GM23338 (cell line): ENCODE measurements around the gene RBAK. TPM values are rescaled to one million over a fixed set of nuclear protein-coding genes. Genes with fewer than 3 reads are reported as not detected.

Experiments used
- ATAC-seq: fragments of 200-7000 bp; cut with Tn5 transposase; 3 replicates; pipeline ENCODE4 v1.9.1; 2020
- DNase-seq: peaks from one replicate; pipeline ENCODE4 v3.0.0-alpha.2; 2015; ENCODE audit warnings: low spot score
- H2AFZ ChIP-seq: fragments of 200-600 bp; sonication (generic); 2 replicates; pipeline ENCODE4 v1.8.0; 2016; ENCODE audit warnings: antibody characterized with exemption, mild to moderate bottlenecking, moderate library complexity
- H3F3A ChIP-seq: fragments of 200-600 bp; sonication (generic); replicated peaks from 2 replicates; pipeline ENCODE4 v1.8.0; 2017; ENCODE audit warnings: antibody characterized with exemption, mixed run types, low read depth
- H3K27ac ChIP-seq: fragments of 200-600 bp; sonication (generic); 2 replicates; pipeline ENCODE4 v1.6.1; 2016; ENCODE audit warnings: low read depth
- H3K27me3 ChIP-seq: fragments of 200-600 bp; sonication (generic); 2 replicates; pipeline ENCODE4 v1.8.0; 2016; ENCODE audit warnings: mild to moderate bottlenecking, mixed run types, moderate library complexity; ENCODE audit not compliant: insufficient read depth
- H3K36me3 ChIP-seq: fragments of 200-600 bp; sonication (generic); 2 replicates; pipeline ENCODE4 v1.8.0; 2016; ENCODE audit warnings: mild to moderate bottlenecking; ENCODE audit not compliant: insufficient read depth
- H3K4me1 ChIP-seq: fragments of 200-600 bp; sonication (generic); 2 replicates; pipeline ENCODE4 v1.8.0; 2016; ENCODE audit warnings: mild to moderate bottlenecking, moderate library complexity; ENCODE audit not compliant: insufficient read depth
- H3K4me2 ChIP-seq: fragments of 200-600 bp; sonication (generic); 2 replicates; pipeline ENCODE4 v1.7.1; 2017; ENCODE audit warnings: mixed run types
- H3K4me3 ChIP-seq: fragments of 200-600 bp; sonication (generic); 2 replicates; pipeline ENCODE4 v1.6.1; 2016; ENCODE audit warnings: mixed run types
- H3K79me2 ChIP-seq: fragments of 200-600 bp; sonication (generic); replicated peaks from 2 replicates; pipeline ENCODE4 v1.8.0; 2017; ENCODE audit warnings: mild to moderate bottlenecking; ENCODE audit not compliant: insufficient read depth
- H3K9me2 ChIP-seq: fragments of 200-600 bp; sonication (generic); 2 replicates; pipeline ENCODE4 v1.8.0; 2017; ENCODE audit not compliant: insufficient read depth
- H4K20me1 ChIP-seq: fragments of 200-600 bp; sonication (generic); replicated peaks from 2 replicates; pipeline ENCODE4 v1.8.0; 2017; ENCODE audit warnings: mild to moderate bottlenecking; ENCODE audit not compliant: insufficient read depth
- H3K27ac Mint-ChIP-seq: 2 replicates; pipeline ENCODE4 v1.8.0; 2020; ENCODE audit warnings: inconsistent platforms, mild to moderate bottlenecking, moderate library complexity, mixed read lengths
- H3K27me3 Mint-ChIP-seq: 3 replicates; pipeline ENCODE4 v1.8.0; 2022; ENCODE audit warnings: low read depth, mild to moderate bottlenecking, moderate library complexity, mixed read lengths, inconsistent platforms; ENCODE audit not compliant: insufficient read depth, poor library complexity
- H3K36me3 Mint-ChIP-seq: 3 replicates; pipeline ENCODE4 v1.8.0; 2021; ENCODE audit warnings: low read depth, mild to moderate bottlenecking, inconsistent platforms, moderate library complexity, mixed read lengths
- H3K4me1 Mint-ChIP-seq: 3 replicates; pipeline ENCODE4 v1.8.0; 2020; ENCODE audit warnings: mild to moderate bottlenecking, inconsistent platforms, mixed read lengths
- H3K4me3 Mint-ChIP-seq: 3 replicates; pipeline ENCODE4 v1.8.0; 2021; ENCODE audit warnings: moderate library complexity, mild to moderate bottlenecking, inconsistent platforms, mixed read lengths
- H3K9me3 Mint-ChIP-seq: 3 replicates; pipeline ENCODE4 v1.8.0; 2020; ENCODE audit warnings: moderate library complexity, mild to moderate bottlenecking, inconsistent platforms, mixed read lengths
- CREB1 ChIP-seq: fragments of 250-450 bp; sonication (Bioruptor Pico); IDR thresholded peaks from 2 replicates; pipeline ENCODE4 v1.5.0; 2020; ENCODE audit warnings: low read depth, mild to moderate bottlenecking, moderate library complexity
- CTCF ChIP-seq, 2 experiments: fragments of 200-600 bp in 1 of 2; sonication (generic) in 1 of 2; conservative IDR thresholded peaks; 2 replicates each; pipeline versions ENCODE4 v1.5.1 to v1.6.1; 2016 to 2017; ENCODE audit warnings: antibody characterized with exemption in 2 of 2, low read depth in 2 of 2, mild to moderate bottlenecking in 2 of 2, moderate library complexity in 1 of 2
- ETS1 ChIP-seq: IDR thresholded peaks from 2 replicates; pipeline ENCODE4 v1.6.1; 2016; ENCODE audit warnings: antibody characterized with exemption
- EZH2 ChIP-seq: fragments of 200-600 bp; sonication (generic); IDR thresholded peaks from one replicate; pipeline ENCODE4 v1.8.0; 2017; ENCODE audit warnings: antibody characterized with exemption, mild to moderate bottlenecking, low read depth; ENCODE audit not compliant: unreplicated experiment
- EZH2phosphoT487 ChIP-seq: fragments of 200-600 bp; sonication (generic); IDR thresholded peaks from one replicate; pipeline ENCODE4 v1.8.1; 2018; ENCODE audit warnings: antibody characterized with exemption; ENCODE audit not compliant: unreplicated experiment
- JUNB ChIP-seq: IDR thresholded peaks from one replicate; pipeline ENCODE4 v1.6.1; 2016; ENCODE audit warnings: antibody characterized with exemption; ENCODE audit not compliant: unreplicated experiment
- NANOG ChIP-seq: IDR thresholded peaks from 2 replicates; pipeline ENCODE4 v1.6.1; 2016; ENCODE audit warnings: antibody characterized with exemption, borderline replicate concordance
- POLR2AphosphoS5 ChIP-seq: IDR thresholded peaks from 2 replicates; pipeline ENCODE4 v1.6.1; 2016; ENCODE audit warnings: antibody characterized with exemption, low read depth
- REST ChIP-seq: IDR thresholded peaks from one replicate; pipeline ENCODE4 v1.6.1; 2018; ENCODE audit warnings: antibody characterized with exemption; ENCODE audit not compliant: unreplicated experiment
- STAT1 ChIP-seq: IDR thresholded peaks from one replicate; pipeline ENCODE4 v1.6.1; 2016; ENCODE audit warnings: antibody characterized with exemption; ENCODE audit not compliant: unreplicated experiment
- ZNF114 ChIP-seq: fragments of 250-450 bp; sonication (Bioruptor Pico); IDR thresholded peaks from 2 replicates; pipeline ENCODE4 v1.5.0; 2020; ENCODE audit warnings: mild to moderate bottlenecking, moderate library complexity
- ZNF331 ChIP-seq: fragments of 250-450 bp; sonication (Bioruptor Pico); IDR thresholded peaks from 2 replicates; pipeline ENCODE4 v1.5.0; 2020; ENCODE audit warnings: low read depth, mild to moderate bottlenecking, moderate library complexity
- ZNF462 ChIP-seq: fragments of 250-450 bp; sonication (Bioruptor Pico); IDR thresholded peaks from 2 replicates; pipeline ENCODE4 v1.5.0; 2020; ENCODE audit warnings: mild to moderate bottlenecking, moderate library complexity
- polyA plus RNA-seq: library from polyadenylated mRNA; unstranded; fragments of >200 nt; fragmentation: Nextera tagmentation; extraction: Ambion mirVana; gene quantifications from 2 replicates; pipeline ENCODE4 v1.2.1, GENCODE V29; 2016
- total RNA-seq: library from RNA; depleted of rRNA; stranded (reverse); fragments of >200 nt; shearing (Covaris generic); gene quantifications from 2 replicates; pipeline ENCODE4 v1.2.3, GENCODE V29; 2014

RBAK gene
- total and polyA plus RNA-seq, 2 experiments from 2014 or later: 6.5 to 15.2 TPM

- no peaks in the 10 kb centered on the region for H3K9me3 Mint-ChIP-seq
- no peak for DNase-seq
- ATAC-seq: no peak
- no peak overlapping the region for H3K4me3 Mint-ChIP-seq
- H3K4me1 Mint-ChIP-seq: no peaks in the 10 kb centered on the region
- H3K79me2 ChIP-seq: no peaks in the 10 kb centered on the region
- no peak overlapping the region for H2AFZ ChIP-seq
- H3K9me2 ChIP-seq: no peaks in the 10 kb centered on the region
- no peak overlapping the region for H3K27ac Mint-ChIP-seq
- TF ChIP-seq ETS1 (no peak), POLR2AphosphoS5 (no peak), CTCF (conservative IDR thresholded peaks at IDR 0.05; ENCODE audit: low read depth in 2 of 2) (no peak), STAT1 (no peak), EZH2 (no peak), ZNF462 (no peak), JUNB (no peak), ZNF331 (CRISPR knock-in tag) (no peak), CREB1 (CRISPR knock-in tag) (no peak), NANOG (no peak), EZH2phosphoT487 (no peak), REST (no peak), ZNF114 (no peak)
- H3F3A ChIP-seq: no peaks in the 10 kb centered on the region
- no peak overlapping the region for H3K4me3 ChIP-seq
- no peaks in the 10 kb centered on the region for H3K27me3 ChIP-seq
- peaks cover 27% of the 10 kb centered on the region; the same call in 2 of the 3 replicates for H3K36me3 Mint-ChIP-seq
- peaks cover 4% of the 10 kb centered on the region for H3K27me3 Mint-ChIP-seq
- no peak overlapping the region for H3K27ac ChIP-seq
- no peak overlapping the region for H3K4me2 ChIP-seq
- H3K4me1 ChIP-seq: no peaks in the 10 kb centered on the region
- H3K36me3 ChIP-seq: peaks cover under 1% of the 10 kb centered on the region; the same call in 1 of the 2 replicates
- H4K20me1 ChIP-seq: no peaks in the 10 kb centered on the region
Observed at GRCh38 chr7:4999369-4999950, 46.2 kb upstream of the RBAK start.
